Heart left ventricle (tissue), 16 donors: ENCODE measurements around the gene LONP2. TPM values are rescaled to one million over a fixed set of nuclear protein-coding genes. Genes with fewer than 3 reads are reported as not detected.

Source experiments
- ATAC-seq, 4 donors: fragments of 200-7000 bp; cut with Tn5 transposase; one replicate each; pipeline ENCODE4 v1.9.1; 2020 to 2022; ENCODE audit warnings: moderate library complexity in 4 of 4, mild to moderate bottlenecking in 3 of 4, moderate number of reproducible peaks in 1 of 4
- DNase-seq, 5 donors: peaks; one replicate each; pipeline ENCODE4 v3.0.0-alpha.2; 2020
- H3K27ac ChIP-seq, 12 donors: fragments of 200-600 bp; sonication (generic) in 4 of 12; one replicate each; pipeline versions ENCODE4 v1.5.0 to v1.8.0; 2016 to 2022; ENCODE audit warnings: mild to moderate bottlenecking in 2 of 12
- H3K27me3 ChIP-seq, 9 donors: fragments of 200-600 bp; sonication (generic) in 2 of 9; one replicate each; pipeline versions ENCODE4 v1.5.1 to v1.8.0; 2016 to 2022; ENCODE audit warnings: mild to moderate bottlenecking in 3 of 9
- H3K36me3 ChIP-seq, 9 donors: fragments of 200-600 bp; sonication (generic) in 2 of 9; one replicate each; pipeline versions ENCODE4 v1.5.0 to v1.8.0; 2018 to 2022; ENCODE audit warnings: mild to moderate bottlenecking in 2 of 9
- H3K4me1 ChIP-seq, 12 donors: fragments of 200-600 bp; sonication (generic) in 4 of 12; one replicate each; pipeline versions ENCODE4 v1.5.0 to v1.8.0; 2016 to 2022; ENCODE audit warnings: mild to moderate bottlenecking in 3 of 12
- H3K4me3 ChIP-seq, 12 donors: fragments of 200-600 bp; sonication (generic) in 4 of 12; one replicate each; pipeline versions ENCODE4 v1.5.0 to v1.8.0; 2017 to 2022; ENCODE audit warnings: mild to moderate bottlenecking in 9 of 12, moderate library complexity in 4 of 12
- H3K9me3 ChIP-seq, 12 donors: fragments of 200-600 bp; sonication (generic) in 4 of 12; one replicate each; pipeline versions ENCODE4 v1.5.0 to v1.8.0; 2016 to 2022; ENCODE audit warnings: mild to moderate bottlenecking in 1 of 12
- CTCF ChIP-seq, 12 donors: fragments of 200-600 bp; sonication (generic) in 4 of 12; IDR thresholded peaks; one replicate each; pipeline versions ENCODE4 v1.5.0 to v1.8.0; 2018 to 2022; ENCODE audit warnings: antibody characterized with exemption in 12 of 12, mild to moderate bottlenecking in 5 of 12
- POLR2A ChIP-seq, 2 donors: fragments of 450-650 bp; IDR thresholded peaks; one replicate each; pipeline ENCODE4 v1.6.1; 2017; ENCODE audit warnings: antibody characterized with exemption in 2 of 2, mild to moderate bottlenecking in 2 of 2, moderate library complexity in 2 of 2
- WGBS, 4 donors: extraction: QIAGEN DNeasy Blood & Tissue Kit in 2 of 4; methylation state at CpG; one replicate each; pipeline versions ENCODE4 v1.1.5 to v1.1.7; 2013 to 2018; 5-methylcytosine and 5-hydroxymethylcytosine counted together
- intact Hi-C, 10 donors: fragments of 100-400 bp; cut with DNase I; formaldehyde crosslinking; loops; one replicate each; pipeline versions ENCODE4 v1.11.1 to v1.14.2; 2022
- polyA plus RNA-seq, 2 donors: library from polyadenylated mRNA; stranded (reverse); fragments of 200-250 nt; gene quantifications; one replicate each; pipeline ENCODE4 v1.2.3, GENCODE V29; 2013
- total RNA-seq, 9 donors: library from RNA; depleted of rRNA in 2 of 9; stranded (reverse); fragments of >200 nt in 2 of 9; fragmentation: NEBNext Ultra II Directional in 3 of 9; extraction: Animal tissue kit (Norgen Biotek cat#: 25700) in 3 of 9; gene quantifications; one replicate each; pipeline versions ENCODE4 v1.1.0 to v1.2.4, GENCODE V29; 2016 to 2023
- donor health status: ischemic (EF 13 %, LVEDD 7.1; RV severe dilation, severe dysfunction).
- donor health status: healthy with polysubstance abuse.
- donor health status: DM: no; HTN: yes; CAD: no.
- donor health status: DM: no; HTN: no; CAD: no.
- donor health status: ischemic (EF 25% LVEDD 6.9; RV normal size, moderate dysfunction).
- donor health status: ischemic (EF 25% LVEDD 5.7; RV mildly dilated, moderate dysfunction).
- donor health status: healthy.
- donor health status: DM: yes; HTN: yes; CAD: no.
- donor health status: ischemic (EF 35%, LVEDD 5.7; RV mildly dilated, moderate dysfunction).
- donor health status: nonischemic (EF 11% LVEDD 7.7; RV severe dilation, severe dysfunction).
- donor health status: DM: yes; HTN: yes; CAD: no.
- donor health status: PGD.
- donor health status: ischemic (EF 29% LVEDD 5.4; RV normal size, mild dysfunction).
- donor health status: nonischemic (EF 23%, LVEDD 6.1; RV moderate dilation, normal function).

LONP2 gene
- total and polyA plus RNA-seq, 11 donors, result 24.8 to 87.4 (median 69.2) TPM

GRCh38 chr16:48383009-48383876 is 139.1 kb downstream of the LONP2 start:
- Histone ChIP-seq H3K9me3 (no peaks in the 10 kb centered on the region), H3K4me3 (peak overlapping the region; percentile 65 to 99 (median 95)), H3K36me3 (no peaks in the 10 kb centered on the region), H3K27ac (peak overlapping the region in 11 of 12 donors; percentile 97 to 100 (median 99)), H3K4me1 (peaks cover 16 to 65% (median 44%) of the 10 kb centered on the region in 12 donors), H3K27me3 (no peaks in the 10 kb centered on the region)
- DNase-seq, result no peak
- 25 to 34% (median 28%) methylated on average over 6 of the region's 6 CpGs for WGBS, 4 donors
- intact Hi-C loops, result loop anchor here in 7 of 10 donors (2.0 to 10.0 kb wide), 5 partner anchors 16 to 242 kb away; partner anchors contain the start of gene N4BP1 (in 1 of the 7)
- TF ChIP-seq CTCF (IDR thresholded peaks at IDR 0.05) (no peak), POLR2A (IDR thresholded peaks at IDR 0.05) (no peak)
- ATAC-seq, result no peak

GRCh38 chr16:48383877-48384519 is 139.9 kb downstream of the LONP2 start:
- H3K27me3 ChIP-seq, result no peaks in the 10 kb centered on the region
- H3K36me3 ChIP-seq, result no peaks in the 10 kb centered on the region
- TF ChIP-seq CTCF (IDR thresholded peaks at IDR 0.05), result no peak
- peak in 1 of 2 donors; percentile 13 for TF ChIP-seq POLR2A (IDR thresholded peaks at IDR 0.05)
- H3K4me3 ChIP-seq, result peak overlapping the region; percentile 65 to 99 (median 95)
- intact Hi-C loops, result loop anchor here in 8 of 10 donors (2.0 to 10.0 kb wide), 7 partner anchors 17 to 241 kb away; partner anchors contain the start of gene N4BP1 (in 2 of the 8)
- no peaks in the 10 kb centered on the region for H3K9me3 ChIP-seq
- DNase-seq (no peak), ATAC-seq (no peak)
- WGBS, 4 donors, result 1 to 2% (median 1%) methylated on average over 15 of the region's 15 CpGs
- peak overlapping the region; percentile 97 to 100 (median 99) for H3K27ac ChIP-seq
- H3K4me1 ChIP-seq, result peaks cover 10 to 65% (median 36%) of the 10 kb centered on the region in 12 donors

- peaks cover 6 to 58% (median 29%) of the 10 kb centered on the region in 12 donors for H3K4me1 ChIP-seq
- H3K9me3 ChIP-seq, result no peaks in the 10 kb centered on the region
- DNase-seq, result peak; percentile 65 to 83 (median 75)
- H3K27ac ChIP-seq, result peak overlapping the region; percentile 97 to 100 (median 99)
- no peaks in the 10 kb centered on the region for H3K27me3 ChIP-seq
- WGBS, 4 donors, result 0 to 1% (median 1%) methylated on average over 42 to 103 of the region's 103 CpGs
- peak; percentile 47 to 77 (median 71) for ATAC-seq
- TF ChIP-seq CTCF (IDR thresholded peaks at IDR 0.05), result no peak
- TF ChIP-seq POLR2A (IDR thresholded peaks at IDR 0.05), result no peak
- no peaks in the 10 kb centered on the region for H3K36me3 ChIP-seq
- peak overlapping the region; percentile 85 to 99 (median 95) for H3K4me3 ChIP-seq
- intact Hi-C loops, result loop anchor here in 7 of 10 donors (2.0 to 10.0 kb wide), 7 partner anchors 20 to 240 kb away; partner anchors contain the start of gene N4BP1 (in 2 of the 7)
These were observed 140.6 kb downstream of the LONP2 start for GRCh38 chr16:48384520-48385252.
